Tibial artery (tissue), 4 donors: Measurements from ENCODE around the gene FSD2.

ENCODE experiments used
- DNase-seq, 2 donors: peaks; one replicate each; pipeline ENCODE4 v3.0.0-alpha.2; 2019
- H3K27ac ChIP-seq, 2 donors: fragments of 200-600 bp; sonication (generic) in 1 of 2; 1 replicate in 1 of 2; 2 replicates in 1 of 2; pipeline ENCODE4 v1.5.1; 2018 to 2019; ENCODE audit warnings: mild to moderate bottlenecking in 1 of 2
- H3K27me3 ChIP-seq, 2 donors: fragments of 200-600 bp; sonication (generic) in 1 of 2; one replicate each; pipeline versions ENCODE4 v1.5.1 to v1.6.0; 2016 to 2019
- H3K36me3 ChIP-seq, 3 donors: fragments of 200-600 bp; sonication (generic) in 2 of 3; one replicate each; pipeline ENCODE4 v1.5.1; 2016 to 2019; ENCODE audit warnings: mild to moderate bottlenecking in 2 of 3
- H3K4me1 ChIP-seq, 4 donors: fragments of 200-600 bp; sonication (generic) in 2 of 4; 1 replicate in 3 of 4; 2 replicates in 1 of 4; pipeline ENCODE4 v1.5.1; 2016 to 2019
- H3K4me3 ChIP-seq, 2 donors: fragments of 200-600 bp; sonication (generic) in 1 of 2; 1 replicate in 1 of 2; 2 replicates in 1 of 2; pipeline ENCODE4 v1.5.1; 2018 to 2019; ENCODE audit warnings: mild to moderate bottlenecking in 2 of 2
- H3K9me3 ChIP-seq, 3 donors: fragments of 200-600 bp; sonication (generic) in 1 of 3; one replicate each; pipeline ENCODE4 v1.5.1; 2016 to 2019
- CTCF ChIP-seq, 2 experiments: fragments of 200-600 bp in 1 of 2; fragments of 450-650 bp in 1 of 2; IDR thresholded peaks; one replicate each; pipeline ENCODE4 v1.5.1; 2017 to 2019; ENCODE audit warnings: antibody characterized with exemption in 2 of 2, mild to moderate bottlenecking in 1 of 2, moderate library complexity in 1 of 2
- intact Hi-C: fragments of 100-400 bp; cut with DNase I; formaldehyde crosslinking; loops from one replicate; pipeline ENCODE4 v1.15.0; 2023; ENCODE audit warnings: low total_unique reads

Gene FSD2

GRCh38 chr15:82714016-82714415 is 91.9 kb downstream of the FSD2 start:
- intact Hi-C loops: no loop called here
- Histone ChIP-seq H3K36me3 (no peaks in the 10 kb centered on the region), H3K4me1 (peaks cover 0 to 14% (median 11%) of the 10 kb centered on the region in 4 donors), H3K9me3 (no peaks in the 10 kb centered on the region), H3K27ac (no peak overlapping the region), H3K4me3 (no peak overlapping the region), H3K27me3 (peaks cover 0 to 33% of the 10 kb centered on the region in 2 donors)
- no peak for DNase-seq
- TF ChIP-seq CTCF (IDR thresholded peaks at IDR 0.05): no peak

DNA sequence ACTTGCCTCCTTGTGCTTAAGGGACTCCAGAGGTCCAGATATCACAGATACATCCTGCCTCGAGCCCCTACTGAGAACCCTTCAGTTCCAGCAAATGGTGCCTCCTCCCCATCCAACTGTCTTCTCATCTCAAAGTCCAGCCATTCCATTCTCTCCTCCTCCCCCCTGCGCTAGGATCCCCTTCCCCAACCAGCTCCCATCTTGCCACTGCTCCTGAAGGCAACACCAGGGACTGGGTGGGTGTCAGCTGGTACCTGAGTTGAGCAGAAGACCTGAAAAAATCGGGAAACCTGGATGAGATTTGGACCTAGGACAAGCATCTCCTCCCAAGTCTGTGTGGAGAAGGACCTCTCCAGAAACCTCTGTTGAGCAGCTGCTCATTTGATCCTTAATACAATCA is 93.8 kb downstream of the FSD2 start:
- H3K36me3 ChIP-seq: no peaks in the 10 kb centered on the region
- DNase-seq: no peak
- peaks cover 0 to 33% of the 10 kb centered on the region in 2 donors for H3K27me3 ChIP-seq
- intact Hi-C loops: no loop called here
- H3K4me1 ChIP-seq: peaks cover 0 to 17% (median 12%) of the 10 kb centered on the region in 4 donors
- TF ChIP-seq CTCF (IDR thresholded peaks at IDR 0.05): no peak
- H3K27ac ChIP-seq: no peak overlapping the region
- no peak overlapping the region for H3K4me3 ChIP-seq
- no peaks in the 10 kb centered on the region for H3K9me3 ChIP-seq

- H3K4me3 ChIP-seq: no peak overlapping the region
- TF ChIP-seq CTCF (IDR thresholded peaks at IDR 0.05): no peak
- H3K36me3 ChIP-seq: no peaks in the 10 kb centered on the region
- intact Hi-C loops: no loop called here
- H3K27ac ChIP-seq: no peak overlapping the region
- H3K27me3 ChIP-seq: peaks cover 0 to 33% of the 10 kb centered on the region in 2 donors
- DNase-seq: peak in 1 of 2 donors; percentile 25
- no peaks in the 10 kb centered on the region for H3K9me3 ChIP-seq
- H3K4me1 ChIP-seq: peaks cover 0 to 17% (median 12%) of the 10 kb centered on the region in 4 donors
Measured at GRCh38 chr15:82710926-82711490, 94.9 kb downstream of the FSD2 start.

DNA sequence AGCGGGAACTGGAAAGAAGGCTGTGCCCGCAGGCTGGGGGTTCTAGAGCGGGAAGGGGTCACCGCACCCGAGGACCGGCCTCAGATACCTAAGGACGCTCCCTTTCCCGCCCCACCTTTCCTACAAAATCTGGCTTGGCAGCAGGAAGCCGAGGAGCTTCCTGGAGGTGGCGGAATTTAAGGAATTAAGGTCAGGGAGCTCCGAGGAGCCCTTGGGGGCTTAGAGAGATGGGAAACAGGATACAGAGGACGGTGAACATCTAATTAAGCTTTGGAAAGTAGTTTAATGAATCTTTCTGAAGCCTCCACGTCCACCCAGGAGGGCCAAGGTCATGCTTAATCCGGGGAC is 95.7 kb downstream of the FSD2 start:
- H3K4me3 ChIP-seq: peak overlapping the region; percentile 56 to 69

GRCh38 chr15:82709421-82710207 is 96.3 kb downstream of the FSD2 start, which contains the start of gene AP3B2:
Gene AP3B2, minus strand, starts transcription at chr15:82709875. Its CDS starts 169 bp downstream, at chr15:82709706.
- peak in 1 of 2 donors; percentile 47 for DNase-seq
- Histone ChIP-seq H3K36me3 (no peaks in the 10 kb centered on the region), H3K27ac (no peak within 1 kb of the TSS), H3K27me3 (peaks cover 0 to 29% of the 10 kb centered on the region in 2 donors), H3K4me3 (peak within 1 kb of the TSS; percentile 56 to 69), H3K9me3 (no peaks in the 10 kb centered on the region), H3K4me1 (peaks cover 0 to 17% (median 12%) of the 10 kb centered on the region in 4 donors)
- no peak for TF ChIP-seq CTCF (IDR thresholded peaks at IDR 0.05)
- intact Hi-C loops: no loop called here

More for the DNA sequence above, 95.7 kb downstream of the FSD2 start:
- Histone ChIP-seq H3K4me1 (peaks cover 0 to 17% (median 12%) of the 10 kb centered on the region in 4 donors), H3K36me3 (no peaks in the 10 kb centered on the region), H3K27me3 (peaks cover 0 to 30% of the 10 kb centered on the region in 2 donors), H3K27ac (no peak overlapping the region), H3K9me3 (no peaks in the 10 kb centered on the region)
- intact Hi-C loops: no loop called here
- no peak for TF ChIP-seq CTCF (IDR thresholded peaks at IDR 0.05)
- no peak for DNase-seq
